Placental pericyte (primary cell): ENCODE measurements around the gene CAPRIN1. TPM values are rescaled to one million over a fixed set of nuclear protein-coding genes. Genes with fewer than 3 reads are reported as not detected.

Source experiments
- total RNA-seq: library from RNA; depleted of rRNA; stranded (reverse); fragments of >200 nt; gene quantifications from 2 replicates; pipeline ENCODE4 v1.2.3, GENCODE V29; 2012

The CAPRIN1 gene, protein sequence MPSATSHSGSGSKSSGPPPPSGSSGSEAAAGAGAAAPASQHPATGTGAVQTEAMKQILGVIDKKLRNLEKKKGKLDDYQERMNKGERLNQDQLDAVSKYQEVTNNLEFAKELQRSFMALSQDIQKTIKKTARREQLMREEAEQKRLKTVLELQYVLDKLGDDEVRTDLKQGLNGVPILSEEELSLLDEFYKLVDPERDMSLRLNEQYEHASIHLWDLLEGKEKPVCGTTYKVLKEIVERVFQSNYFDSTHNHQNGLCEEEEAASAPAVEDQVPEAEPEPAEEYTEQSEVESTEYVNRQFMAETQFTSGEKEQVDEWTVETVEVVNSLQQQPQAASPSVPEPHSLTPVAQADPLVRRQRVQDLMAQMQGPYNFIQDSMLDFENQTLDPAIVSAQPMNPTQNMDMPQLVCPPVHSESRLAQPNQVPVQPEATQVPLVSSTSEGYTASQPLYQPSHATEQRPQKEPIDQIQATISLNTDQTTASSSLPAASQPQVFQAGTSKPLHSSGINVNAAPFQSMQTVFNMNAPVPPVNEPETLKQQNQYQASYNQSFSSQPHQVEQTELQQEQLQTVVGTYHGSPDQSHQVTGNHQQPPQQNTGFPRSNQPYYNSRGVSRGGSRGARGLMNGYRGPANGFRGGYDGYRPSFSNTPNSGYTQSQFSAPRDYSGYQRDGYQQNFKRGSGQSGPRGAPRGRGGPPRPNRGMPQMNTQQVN
- 152 and 300 TPM in 2 replicates for total RNA-seq

GRCh38 chr11:34051349-34052035, at the start of gene CAPRIN1:
CAPRIN1 (plus strand) TSS chr11:34051731; CDS start chr11:34052421, 690 bp downstream.

DNA sequence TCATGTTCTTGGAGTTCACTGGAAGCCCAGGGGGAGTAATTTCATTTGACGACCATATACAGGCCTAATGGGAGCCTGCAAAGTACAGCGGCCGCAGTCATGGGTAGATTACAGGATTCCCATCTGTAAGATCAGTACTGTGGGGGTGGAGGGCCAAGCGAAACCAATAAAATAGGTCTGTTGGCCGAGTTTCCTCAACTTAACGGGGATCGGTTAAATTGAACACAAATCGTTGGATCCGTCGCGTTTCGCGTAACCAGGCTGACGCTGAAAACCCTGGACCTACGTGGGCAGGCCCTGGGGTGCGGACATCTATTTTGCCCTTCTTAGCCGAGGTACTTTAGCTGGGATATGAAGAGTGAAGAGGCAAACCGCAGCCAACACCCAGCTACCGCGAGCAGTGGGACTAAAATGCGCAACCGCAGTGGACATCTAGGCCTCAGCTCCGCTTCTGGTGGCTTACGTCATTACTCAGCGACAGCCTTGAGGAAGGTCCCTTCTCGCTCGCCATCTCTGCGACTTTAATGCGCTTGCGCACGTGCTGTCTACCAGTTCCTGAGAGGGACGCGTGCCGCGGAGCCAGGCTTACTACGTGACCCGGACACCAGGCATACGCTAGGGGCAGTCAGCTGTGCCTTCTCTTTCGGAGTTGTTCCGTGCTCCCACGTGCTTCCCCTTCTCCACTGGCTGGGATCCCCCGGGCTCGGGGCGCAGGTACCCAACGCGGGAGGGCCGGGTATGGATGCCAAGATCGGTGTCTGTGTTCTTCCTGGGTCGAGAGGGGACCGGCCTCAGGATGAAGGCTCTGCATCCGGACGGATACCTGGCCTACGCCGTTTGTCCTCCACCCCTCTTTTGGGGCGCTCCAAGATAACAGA, 53.8 kb downstream of the CAPRIN1 start, which contains the start of gene NAT10:
Gene NAT10, plus strand, starts transcription at position 551 of the 878 bp plus-strand sequence. CDS start 2,597 bp downstream, outside the sequence.

Other genes starting within 250 kb of the CAPRIN1 start
- 1.0 TPM in 1 of 2 replicates, not detected in the other for gene LMO2, start 159.7 kb upstream of the CAPRIN1 start, total RNA-seq
- gene NAT10, start 53.9 kb downstream of the CAPRIN1 start, total RNA-seq = 25.6 and 33.6 TPM in 2 replicates